Stimulated activated CD4-positive, alpha-beta T cell treated with anti-CD3 and anti-CD28 coated beads, Interleukin-4, amount 100 ng/mL, for 48 hours (primary cell): Measurements from ENCODE around the gene WRNIP1.
"Not testable (repeated sequence)": the region's sequence is repeated elsewhere in the genome, so short reads cannot be mapped to it uniquely, and the experiment has no call there.

ENCODE experiments used
- DNase-seq, 2 donors: peaks; one replicate each; pipeline ENCODE4 v3.0.0-alpha.2; 2020; ENCODE audit warnings: low read depth in 2 of 2

WRNIP1 gene

DNA sequence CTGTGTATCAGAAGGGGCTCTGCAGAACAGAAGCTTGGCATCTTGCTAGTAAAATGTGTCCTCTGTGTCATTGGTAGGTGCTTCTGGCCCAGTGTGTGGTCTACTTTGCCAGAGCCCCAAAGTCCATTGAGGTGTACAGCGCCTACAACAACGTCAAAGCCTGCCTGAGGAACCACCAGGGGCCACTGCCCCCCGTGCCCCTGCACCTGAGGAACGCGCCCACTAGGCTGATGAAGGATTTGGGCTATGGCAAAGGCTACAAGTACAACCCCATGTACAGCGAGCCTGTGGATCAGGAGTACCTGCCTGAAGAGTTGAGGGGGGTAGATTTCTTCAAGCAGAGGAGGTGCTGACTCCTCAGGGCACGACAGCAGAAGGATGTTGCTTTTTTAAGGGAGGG, 19.7 kb downstream of the WRNIP1 start:
- DNase-seq, result no peak

DNA sequence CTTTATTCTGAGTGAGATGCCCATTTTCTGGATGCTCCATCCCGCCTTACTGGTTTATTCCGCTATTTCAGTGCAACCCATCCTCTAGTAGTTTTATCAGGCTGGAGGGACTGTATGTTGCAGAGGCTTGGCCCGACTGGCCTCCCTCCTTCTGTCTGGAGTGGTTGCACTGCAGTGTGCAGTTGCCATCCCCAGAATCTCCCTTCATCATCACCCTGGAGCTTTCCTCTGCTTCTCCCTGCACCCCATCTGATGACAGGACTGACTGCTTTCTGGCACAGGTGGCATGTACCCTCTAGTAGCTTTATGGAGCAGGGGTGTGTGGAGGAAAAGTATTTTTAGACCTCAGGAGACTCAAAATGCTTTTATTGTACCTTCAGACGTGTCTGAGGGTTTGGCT, 21.1 kb downstream of the WRNIP1 start:
- DNase-seq, result no peak

DNA sequence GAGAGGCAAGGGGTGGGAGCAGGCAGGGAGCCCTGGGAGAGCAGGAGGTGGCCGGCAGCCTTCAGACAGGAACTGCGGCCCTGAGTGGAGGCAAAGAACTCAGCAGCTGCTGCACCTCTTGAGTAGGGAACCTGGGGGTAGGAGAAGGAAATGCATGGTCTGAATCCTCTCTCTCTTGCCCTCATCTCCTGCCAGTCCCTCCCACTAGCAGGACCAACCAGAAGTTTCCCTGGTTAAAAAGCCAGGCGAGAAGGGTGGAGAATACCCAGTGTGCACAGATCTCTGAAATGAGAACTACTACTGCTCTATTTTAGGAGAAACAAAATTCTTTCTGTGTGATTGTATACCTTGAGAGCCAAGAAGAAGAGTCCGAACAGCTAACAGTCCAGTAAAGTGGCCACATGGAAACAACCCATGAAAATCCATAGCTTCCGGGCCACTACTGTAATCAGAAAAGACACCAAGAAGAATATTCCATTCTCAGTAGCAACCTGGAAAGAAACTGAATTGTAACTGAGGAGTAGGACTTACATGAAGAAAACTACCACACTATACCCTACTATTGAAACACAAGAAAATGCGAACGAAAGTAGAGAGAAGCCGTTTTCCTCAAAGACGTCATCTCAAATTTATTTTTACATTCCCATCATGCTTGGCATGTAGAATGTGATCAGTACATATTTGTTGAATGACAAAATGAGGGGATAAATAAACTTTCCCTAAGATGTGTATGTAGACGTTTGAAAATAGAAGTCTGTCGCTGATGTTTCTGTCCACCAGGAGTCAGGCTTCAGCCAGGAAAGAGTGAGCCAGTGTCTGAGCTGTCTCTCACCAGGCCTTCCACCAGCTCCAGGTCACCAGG, 25.6 kb downstream of the WRNIP1 start:
- peak; percentile 45 to 46 for DNase-seq

DNA sequence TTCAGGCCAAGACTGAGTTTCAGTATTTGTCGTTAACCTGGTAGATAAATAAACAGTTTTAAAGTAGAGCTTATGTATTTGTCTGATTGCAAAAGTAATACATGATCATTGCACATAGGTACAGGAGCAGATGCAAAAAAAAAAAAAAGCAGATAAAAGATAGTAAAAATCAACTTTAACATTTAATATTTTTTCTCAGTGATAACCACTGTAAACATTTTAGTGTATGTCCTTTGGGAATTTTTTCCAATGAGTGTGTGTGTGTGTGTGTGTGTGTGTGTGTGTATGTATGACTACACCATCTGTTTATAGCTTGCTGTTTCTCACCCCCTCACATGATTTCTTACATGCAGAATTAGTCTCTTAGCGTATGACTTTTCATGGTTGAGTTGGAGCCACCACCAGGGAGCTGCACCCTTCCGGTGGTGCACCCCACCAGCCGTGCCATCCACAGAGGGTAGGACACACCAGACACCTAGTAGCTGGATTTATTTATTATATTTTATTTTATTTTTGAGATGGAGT, 26.3 kb downstream of the WRNIP1 start:
- no peak for DNase-seq

DNA sequence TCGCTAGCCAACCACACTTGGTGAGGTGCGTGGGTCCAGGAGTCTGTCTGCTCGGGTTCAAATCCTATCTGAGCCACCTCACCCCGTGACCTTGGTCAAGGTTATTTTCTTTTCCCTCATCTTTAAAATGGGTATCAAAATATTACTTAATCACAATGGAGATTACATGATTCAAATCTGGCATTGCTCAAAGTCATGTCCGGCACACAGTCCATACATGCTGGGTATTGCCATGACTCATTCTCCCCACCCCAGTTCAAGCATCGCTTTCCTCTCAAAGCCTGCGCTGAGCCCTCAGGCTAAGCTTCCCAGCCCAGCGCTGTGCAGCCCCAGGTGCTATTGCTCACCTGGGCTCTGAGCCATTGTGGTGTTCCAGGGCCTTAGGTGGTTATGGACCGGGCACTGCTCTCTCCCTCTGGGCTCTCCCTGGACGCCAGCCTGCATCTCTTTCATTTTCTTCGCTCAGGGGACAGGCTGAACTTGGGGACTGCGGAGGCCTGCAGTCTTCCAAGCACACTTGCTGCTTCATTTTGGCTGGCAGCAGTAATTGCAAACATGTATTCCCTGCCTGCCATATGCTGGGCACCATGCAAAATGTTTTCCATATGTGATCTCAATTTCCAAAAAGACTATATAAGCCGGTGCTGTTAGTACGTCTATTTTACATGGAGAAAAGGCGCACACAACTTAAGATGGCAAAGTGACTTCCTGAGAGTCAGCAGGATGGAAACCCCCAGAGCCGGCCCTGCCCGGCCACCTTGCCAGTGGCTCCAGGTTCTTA, 27.3 kb downstream of the WRNIP1 start:
- no peak for DNase-seq

DNA sequence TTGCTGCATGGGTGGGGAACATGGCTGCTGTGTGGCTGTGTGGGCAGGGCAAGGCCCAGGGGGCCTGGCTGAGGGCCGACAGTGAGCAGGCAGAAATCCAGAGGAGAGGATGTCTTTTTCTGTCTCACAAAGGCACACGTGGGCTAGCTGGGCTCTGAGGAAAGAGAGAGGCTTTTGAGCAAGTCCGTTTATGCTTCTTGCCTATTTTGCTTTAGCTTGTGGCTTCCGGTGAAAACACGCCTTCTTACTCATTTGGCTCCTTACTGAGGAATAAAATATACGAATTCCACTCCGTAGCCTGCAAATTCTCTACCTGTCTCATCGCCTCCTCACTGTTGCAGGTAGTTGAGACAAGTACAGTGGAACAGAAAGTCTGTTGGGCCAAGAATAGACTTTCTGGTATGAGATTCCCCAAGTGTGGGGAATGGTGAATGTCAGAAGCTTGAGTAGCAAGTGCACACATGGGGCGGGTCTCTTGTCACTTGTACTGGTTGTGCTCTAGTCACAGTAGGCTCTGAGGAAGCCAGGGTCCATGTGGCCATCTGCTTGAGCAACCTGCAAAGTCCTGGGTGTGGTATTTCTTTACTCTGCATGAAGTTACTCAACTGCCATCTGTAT, 28.4 kb downstream of the WRNIP1 start:
- peak in 1 of 2 donors; percentile 21 for DNase-seq

DNA sequence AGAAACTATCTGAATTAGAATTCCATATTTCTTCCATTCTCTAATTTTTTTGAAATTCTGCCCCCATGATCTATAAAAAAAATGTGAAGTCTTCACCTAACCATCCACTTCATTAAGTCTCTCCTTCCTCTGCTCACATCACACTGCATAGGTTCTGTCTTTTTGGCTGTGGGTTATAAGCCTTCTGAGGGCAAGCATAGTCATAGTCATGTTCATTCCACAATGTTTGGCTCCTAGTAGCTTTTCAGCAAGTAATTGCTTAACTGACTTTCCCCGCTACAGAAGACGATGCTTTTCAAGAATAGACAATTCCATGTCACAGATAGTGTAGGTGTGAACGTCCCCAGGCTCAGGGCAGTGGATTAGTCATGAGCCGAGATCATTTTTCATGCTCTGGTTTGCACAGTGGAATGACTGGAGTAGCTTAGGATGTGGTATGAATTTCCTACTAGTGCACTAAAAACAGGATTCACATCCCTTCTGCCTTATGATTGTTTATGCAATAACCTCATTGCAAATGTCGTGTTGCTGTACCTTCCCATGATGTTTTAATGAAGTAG, 29.1 kb downstream of the WRNIP1 start:
- no peak for DNase-seq

DNA sequence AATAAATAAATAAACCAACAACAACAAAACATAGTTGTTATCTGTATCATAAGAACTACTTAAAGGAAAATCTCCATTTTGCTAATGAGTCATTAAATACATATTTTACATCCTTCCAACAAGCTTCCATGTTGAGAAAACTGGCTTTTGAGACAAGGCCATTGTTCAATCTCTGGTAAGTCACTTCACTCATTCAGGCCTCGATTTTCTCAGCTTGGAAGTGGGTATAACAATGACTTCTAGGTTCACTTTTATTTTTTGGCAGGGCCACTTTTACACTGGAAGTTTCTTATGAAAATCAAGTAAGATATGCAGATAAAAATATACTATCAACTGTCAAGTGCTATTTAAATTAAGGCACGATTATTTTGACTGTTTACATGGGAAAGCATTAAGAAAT, 30.0 kb downstream of the WRNIP1 start:
- DNase-seq, result no peak

DNA sequence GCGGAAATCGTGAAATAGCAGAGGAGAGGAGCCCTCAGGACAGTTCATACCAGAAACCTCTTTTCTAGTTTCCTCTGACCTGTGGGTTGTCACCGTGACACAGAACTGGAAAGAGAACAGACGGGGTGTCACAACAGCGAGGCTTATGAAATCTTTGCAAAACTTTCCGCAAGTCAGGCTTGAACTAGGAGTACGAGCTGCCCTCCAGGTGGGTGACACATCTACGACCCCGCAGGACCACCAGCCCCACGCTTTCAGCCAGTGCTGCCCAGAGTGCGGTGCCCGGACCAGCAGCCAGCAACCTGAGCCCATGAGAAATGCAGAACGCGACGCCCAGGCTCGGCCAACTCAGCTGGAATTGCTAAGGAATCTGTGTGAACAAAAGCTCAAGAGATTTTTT, 30.8 kb downstream of the WRNIP1 start:
- no peak for DNase-seq

DNA sequence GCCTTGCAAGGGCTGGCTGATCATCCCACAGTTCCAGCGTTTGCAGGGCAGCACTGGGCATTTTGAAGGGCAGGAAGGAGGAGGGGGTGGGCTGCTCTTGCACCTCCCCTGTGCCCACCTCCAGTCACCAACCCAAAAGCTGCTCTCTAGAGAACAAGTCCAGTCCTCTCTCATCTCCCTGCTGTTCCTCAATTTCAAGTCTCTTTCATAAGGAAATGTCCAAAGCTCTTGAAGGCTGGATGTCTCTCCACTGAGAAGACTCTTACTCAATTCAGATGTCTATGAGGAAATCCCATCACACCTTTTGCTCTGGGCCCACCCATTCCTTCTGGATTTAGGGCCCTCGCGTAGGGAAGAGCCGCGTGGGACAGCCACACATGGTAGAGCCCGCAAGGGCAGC, 31.7 kb downstream of the WRNIP1 start:
- DNase-seq, result no peak

DNA sequence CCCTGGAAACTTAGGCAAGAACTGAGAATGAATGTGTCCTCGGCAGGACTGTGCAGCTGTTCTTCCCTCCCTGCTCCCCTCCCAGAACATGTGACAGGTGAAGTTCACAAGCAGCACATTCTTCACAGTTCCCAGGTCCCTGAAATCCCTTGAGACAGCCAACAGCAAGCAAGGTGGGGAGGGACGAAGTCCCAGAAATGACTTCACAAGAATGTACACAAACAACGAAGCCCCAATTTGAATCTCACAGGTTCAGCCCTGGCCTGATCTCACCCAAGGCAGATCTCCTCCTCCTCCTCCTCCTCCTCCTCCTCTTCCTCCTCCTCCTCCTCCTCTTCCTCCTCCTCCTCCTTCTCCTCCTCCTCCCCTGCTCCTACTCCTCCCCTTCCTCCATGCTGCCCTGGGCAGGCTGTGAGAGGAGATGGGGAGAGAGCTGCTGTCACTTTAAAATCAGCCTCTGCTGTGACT, 32.4 kb downstream of the WRNIP1 start:
- no peak for DNase-seq

DNA sequence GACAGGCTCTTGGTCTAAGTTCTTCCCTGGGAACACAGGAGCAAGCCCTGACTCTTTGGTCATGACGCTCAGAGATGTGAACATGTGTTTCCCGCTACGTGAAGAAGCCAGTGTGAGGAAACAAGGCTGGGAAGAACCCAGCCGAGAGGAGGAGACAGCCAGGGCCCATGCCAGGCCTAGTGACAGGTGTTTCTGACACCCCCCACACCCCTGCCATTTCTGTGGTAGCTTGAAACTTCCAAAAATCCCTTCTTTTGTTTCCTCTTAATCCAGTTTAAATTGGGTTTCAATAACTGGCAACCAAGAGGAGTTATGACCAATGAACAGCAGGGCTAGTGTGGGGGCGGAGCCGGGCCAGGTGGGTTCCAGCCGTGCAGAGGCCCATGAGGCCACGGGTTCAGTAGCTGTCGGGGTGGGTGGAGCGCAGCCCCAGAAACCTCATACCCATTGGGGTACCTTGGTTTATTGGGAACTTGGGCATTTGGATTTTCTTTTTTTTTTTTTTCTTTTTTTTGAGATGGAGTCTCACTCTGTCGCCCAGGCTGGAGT, 33.5 kb downstream of the WRNIP1 start:
- DNase-seq, result no peak

DNA sequence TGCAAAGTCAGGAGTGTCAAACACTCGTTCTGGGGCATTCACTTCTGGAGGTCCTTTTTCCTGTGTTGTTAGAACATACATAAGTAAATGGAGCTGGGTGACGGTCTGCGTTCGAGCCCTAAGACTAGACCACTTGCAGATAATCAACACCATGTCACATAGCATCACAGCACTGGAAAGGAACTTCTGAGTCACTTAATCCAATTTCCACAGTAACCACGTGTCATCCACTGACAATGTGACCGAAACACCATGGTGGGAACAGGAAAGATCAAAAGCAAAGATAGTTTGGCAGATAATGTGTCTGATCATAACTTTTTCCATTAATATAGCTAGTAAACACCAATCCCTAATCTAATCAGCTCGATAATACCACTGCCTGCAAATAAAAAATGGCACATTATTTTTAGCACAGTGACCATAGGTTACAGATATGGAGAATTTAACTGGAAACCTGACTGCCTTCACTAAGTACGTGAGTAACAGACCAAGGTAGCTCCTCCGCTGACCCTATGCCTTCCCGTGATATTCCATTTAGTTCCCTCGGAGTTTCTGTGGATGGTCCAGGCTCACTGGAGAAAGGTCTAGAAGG, 34.8 kb downstream of the WRNIP1 start:
- DNase-seq, result no peak

DNA sequence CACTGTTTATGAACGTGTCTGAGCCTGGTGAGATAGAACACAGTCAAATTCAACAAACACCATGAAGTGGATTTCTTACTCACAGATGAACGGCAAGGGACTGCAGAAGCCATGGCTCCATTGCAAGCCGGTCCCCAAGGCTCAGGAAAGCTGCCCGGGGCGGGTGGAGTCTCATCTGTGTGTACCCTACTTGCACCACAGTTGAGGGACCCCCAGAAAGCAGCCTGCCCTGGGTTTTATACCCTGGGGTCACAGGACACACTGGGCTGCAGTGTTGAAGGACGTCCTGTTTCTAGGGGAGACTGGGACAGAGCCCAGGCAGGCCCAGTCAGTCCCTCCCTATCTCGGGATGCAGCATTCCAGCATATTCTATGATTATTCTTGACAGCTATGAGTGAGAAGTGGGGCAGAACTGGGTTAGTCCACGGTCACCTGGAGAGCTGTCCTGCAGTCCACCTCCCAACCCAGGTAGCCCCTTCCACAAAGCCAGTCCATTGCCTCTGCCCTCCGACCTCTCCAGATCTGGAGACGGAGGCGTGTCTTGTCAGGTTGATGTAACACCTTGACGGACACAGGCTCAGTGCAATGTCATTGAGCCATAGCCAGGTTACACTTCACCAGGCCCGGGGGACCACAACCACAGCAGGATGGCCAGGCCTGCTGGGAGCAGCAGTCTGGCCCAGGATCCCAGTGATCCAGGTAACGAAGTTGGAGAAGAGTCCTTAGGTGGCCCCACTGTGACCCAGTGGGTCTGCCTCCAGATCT, 35.5 kb downstream of the WRNIP1 start:
- no peak for DNase-seq

DNA sequence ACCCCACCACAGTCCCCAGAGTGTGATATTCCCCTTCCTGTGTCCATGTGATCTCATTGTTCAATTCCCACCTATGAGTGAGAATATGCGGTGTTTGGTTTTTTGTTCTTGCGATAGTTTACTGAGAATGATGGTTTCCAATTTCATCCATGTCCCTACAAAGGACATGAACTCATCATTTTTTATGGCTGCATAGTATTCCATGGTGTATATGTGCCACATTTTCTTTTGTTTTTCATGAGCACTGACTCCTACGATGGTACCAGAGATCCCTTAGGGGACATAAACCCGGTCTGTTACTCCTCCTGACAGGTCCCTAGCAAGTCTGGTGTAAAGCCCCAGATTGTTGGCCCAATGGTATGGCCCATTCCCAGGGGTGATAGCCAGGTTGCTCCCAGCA, 36.5 kb downstream of the WRNIP1 start:
- not testable (repeated sequence) for DNase-seq

DNA sequence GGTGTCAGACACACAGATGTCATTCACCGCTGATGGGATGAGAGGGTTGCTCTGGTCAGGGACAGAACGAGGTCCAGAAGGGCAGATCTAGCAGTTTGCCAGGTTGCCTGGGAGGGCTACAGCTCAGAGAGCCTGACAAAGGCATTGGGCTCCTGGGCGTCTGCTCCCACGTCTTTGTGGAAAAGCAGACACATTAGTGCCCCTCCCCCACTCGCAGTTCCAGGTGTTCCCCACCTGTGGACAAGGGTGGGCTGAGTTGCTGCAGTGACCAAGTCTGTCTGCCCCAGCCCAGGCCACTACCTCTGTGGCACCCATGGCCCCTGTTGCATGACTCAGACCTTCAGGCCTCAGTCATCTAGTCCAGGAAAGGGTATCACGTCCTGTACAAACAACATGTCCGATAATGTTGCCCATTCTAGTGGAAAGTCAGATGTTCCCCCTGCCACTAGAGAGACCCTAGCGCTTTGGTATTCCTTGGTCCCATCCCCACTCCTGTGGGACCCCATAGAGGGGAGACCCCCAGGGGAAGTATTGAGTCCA, 37.4 kb downstream of the WRNIP1 start:
- no peak for DNase-seq

DNA sequence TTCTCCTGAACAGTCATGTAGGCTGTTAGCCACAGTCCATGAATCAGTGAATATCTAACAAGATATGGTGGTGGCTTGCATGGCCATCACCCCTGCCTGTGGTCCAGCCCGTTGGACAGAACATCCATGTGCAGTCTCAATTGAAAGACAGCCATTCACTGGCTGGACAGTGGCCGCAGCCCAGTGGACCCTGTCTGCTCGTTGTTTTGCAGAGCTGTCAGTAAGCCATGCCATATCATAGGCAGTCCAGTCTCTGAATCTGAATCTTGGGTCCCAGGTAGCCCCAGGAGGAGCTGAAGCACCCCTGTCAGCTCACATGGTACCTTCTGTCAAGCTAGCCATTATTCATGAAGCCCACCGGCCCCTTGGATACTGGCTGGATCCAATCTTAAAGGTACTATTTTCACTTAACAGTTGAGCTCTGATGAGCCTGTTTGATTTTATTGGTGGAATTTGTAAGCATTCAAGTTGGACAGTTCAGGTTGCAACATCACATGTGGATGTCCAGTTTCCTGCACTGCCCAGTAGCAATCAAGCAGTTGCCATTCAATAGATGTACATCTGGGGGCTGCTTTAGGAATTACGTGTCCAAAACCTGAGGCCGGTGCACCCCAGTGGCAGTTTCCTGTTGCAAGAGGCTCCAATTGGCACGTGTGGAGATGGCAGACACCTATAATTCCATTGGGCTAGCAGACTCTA, 38.7 kb downstream of the WRNIP1 start:
- DNase-seq, result no peak

DNA sequence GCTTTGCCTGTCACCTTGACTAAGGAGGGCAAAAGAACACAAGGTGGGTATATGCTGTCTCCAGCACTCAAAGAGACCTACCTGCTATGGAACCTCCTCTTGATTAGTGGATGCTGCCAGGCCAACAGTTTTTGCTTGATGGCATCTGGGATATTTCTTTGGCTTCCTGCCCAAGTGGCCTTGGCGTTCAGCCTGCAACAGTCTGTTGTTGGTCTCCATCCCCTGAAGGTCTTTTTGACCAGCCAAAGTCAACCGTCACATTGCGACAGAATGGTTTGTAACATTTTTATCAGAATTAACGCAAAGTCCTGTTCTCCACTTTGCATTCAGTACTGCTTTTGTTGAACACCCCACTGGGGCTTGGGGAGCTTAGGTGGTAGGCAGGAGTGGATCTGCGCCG, 39.3 kb downstream of the WRNIP1 start:
- no peak for DNase-seq

DNA sequence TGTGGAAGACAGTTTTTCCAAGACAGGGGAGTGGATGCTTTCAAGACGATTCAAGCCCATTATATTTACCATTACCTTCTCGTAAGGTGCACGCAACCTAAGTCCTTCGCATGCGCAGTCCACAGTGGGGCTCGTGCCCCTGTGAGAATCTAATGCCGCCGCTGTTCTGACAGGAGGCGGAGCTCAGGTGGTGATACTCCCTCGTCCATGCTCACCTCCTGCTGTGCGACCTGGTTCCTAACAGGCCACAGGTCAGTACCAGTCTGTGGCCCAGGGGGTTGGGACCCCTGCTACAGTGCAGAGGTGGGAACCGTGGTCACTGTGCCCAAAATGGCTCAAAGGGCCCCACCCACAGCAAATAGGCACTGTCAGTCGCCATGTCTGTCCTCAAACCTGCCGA, 39.8 kb downstream of the WRNIP1 start:
- DNase-seq, result no peak

DNA sequence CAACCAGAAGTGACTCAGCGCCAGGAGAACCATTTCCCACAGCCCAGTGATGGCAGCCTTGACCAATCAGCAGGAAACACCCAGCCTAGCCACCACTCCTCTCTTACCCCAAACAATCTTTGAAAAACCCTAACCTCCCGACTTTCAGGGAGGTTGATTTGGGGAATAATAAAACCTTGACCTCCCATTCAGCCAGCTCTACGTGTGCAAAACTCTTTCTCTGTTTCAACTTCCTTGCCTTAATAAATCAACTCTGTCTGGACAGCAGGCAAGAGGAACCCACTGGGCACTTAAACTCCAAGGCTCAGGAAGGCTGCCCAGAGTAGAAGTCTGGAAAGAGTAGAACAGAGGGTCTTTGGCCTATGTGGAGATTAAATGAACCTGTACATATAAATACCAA, 41.5 kb downstream of the WRNIP1 start:
- no peak for DNase-seq
